ENCODE data around the gene SKA3. TPM values are rescaled to one million over a fixed set of nuclear protein-coding genes. Genes with fewer than 3 reads are reported as not detected.

Gene SKA3
- total RNA-seq, 1 donor from 2014 or later = 3.1 TPM

- Mint-ChIP-seq H3K9me3 (ENCODE audit: low read depth) (no peaks in the 10 kb centered on the region), H3K27ac (ENCODE audit: unreplicated experiment) (no peak overlapping the region), H3K36me3 (ENCODE audit: low read depth) (no peaks in the 10 kb centered on the region), H3K4me3 (ENCODE audit: unreplicated experiment) (no peak overlapping the region), H3K4me1 (ENCODE audit: low read depth) (peaks cover 4% of the 10 kb centered on the region), H3K27me3 (ENCODE audit: low read depth) (no peaks in the 10 kb centered on the region)
- DNase-seq (ENCODE audit: low spot score) = no peak
- TF ChIP-seq CTCF (IDR thresholded peaks at IDR 0.05) = no peak
These were observed 43.3 kb downstream of the SKA3 start for GRCh38 chr13:21133077-21133476.

- H3K4me1 Mint-ChIP-seq (ENCODE audit: low read depth) = peaks cover 4% of the 10 kb centered on the region
- H3K27ac Mint-ChIP-seq (ENCODE audit: unreplicated experiment) = no peak overlapping the region
- no peaks in the 10 kb centered on the region for H3K9me3 Mint-ChIP-seq (ENCODE audit: low read depth)
- no peak overlapping the region for H3K4me3 Mint-ChIP-seq (ENCODE audit: unreplicated experiment)
- H3K36me3 Mint-ChIP-seq (ENCODE audit: low read depth) = no peaks in the 10 kb centered on the region
- no peak for DNase-seq (ENCODE audit: low spot score)
- no peaks in the 10 kb centered on the region for H3K27me3 Mint-ChIP-seq (ENCODE audit: low read depth)
- TF ChIP-seq CTCF (IDR thresholded peaks at IDR 0.05) = no peak
These were observed 46.2 kb downstream of the SKA3 start for GRCh38 chr13:21130116-21130515.

GRCh38 chr13:21124852-21125251, 51.5 kb downstream of the SKA3 start:
- no peak for TF ChIP-seq CTCF (IDR thresholded peaks at IDR 0.05)
- H3K9me3 Mint-ChIP-seq (ENCODE audit: low read depth) = peaks cover 1% of the 10 kb centered on the region
- peaks cover 6% of the 10 kb centered on the region for H3K4me1 Mint-ChIP-seq (ENCODE audit: low read depth)
- H3K27me3 Mint-ChIP-seq (ENCODE audit: low read depth) = no peaks in the 10 kb centered on the region
- peak overlapping the region; percentile 75 for H3K27ac Mint-ChIP-seq (ENCODE audit: unreplicated experiment)
- H3K36me3 Mint-ChIP-seq (ENCODE audit: low read depth) = no peaks in the 10 kb centered on the region
- DNase-seq (ENCODE audit: low spot score) = no peak
- H3K4me3 Mint-ChIP-seq (ENCODE audit: unreplicated experiment) = no peak overlapping the region

- no peak overlapping the region for H3K27ac Mint-ChIP-seq (ENCODE audit: unreplicated experiment)
These were observed 52.4 kb downstream of the SKA3 start for GRCh38 chr13:21123956-21124355.

GRCh38 chr13:21121616-21122015, 54.7 kb downstream of the SKA3 start:
- Mint-ChIP-seq H3K9me3 (ENCODE audit: low read depth) (peaks cover 5% of the 10 kb centered on the region), H3K27ac (ENCODE audit: unreplicated experiment) (no peak overlapping the region), H3K4me3 (ENCODE audit: unreplicated experiment) (no peak overlapping the region), H3K27me3 (ENCODE audit: low read depth) (no peaks in the 10 kb centered on the region), H3K4me1 (ENCODE audit: low read depth) (peaks cover 6% of the 10 kb centered on the region), H3K36me3 (ENCODE audit: low read depth) (no peaks in the 10 kb centered on the region)
- TF ChIP-seq CTCF (IDR thresholded peaks at IDR 0.05) = no peak
- DNase-seq (ENCODE audit: low spot score) = peak; percentile 27

More at GRCh38 chr13:21123956-21124355, 52.4 kb downstream of the SKA3 start:
- no peaks in the 10 kb centered on the region for H3K36me3 Mint-ChIP-seq (ENCODE audit: low read depth)
- H3K27me3 Mint-ChIP-seq (ENCODE audit: low read depth) = no peaks in the 10 kb centered on the region
- H3K4me1 Mint-ChIP-seq (ENCODE audit: low read depth) = peaks cover 6% of the 10 kb centered on the region
- peaks cover 3% of the 10 kb centered on the region for H3K9me3 Mint-ChIP-seq (ENCODE audit: low read depth)
- no peak for TF ChIP-seq CTCF (IDR thresholded peaks at IDR 0.05)
- no peak for DNase-seq (ENCODE audit: low spot score)
- H3K4me3 Mint-ChIP-seq (ENCODE audit: unreplicated experiment) = no peak overlapping the region
